Right lobe of liver (tissue), 4 donors: Measurements from ENCODE around the gene EIF4EBP3.

ENCODE experiments used
- CTCF ChIP-seq, 4 donors: fragments of 200-600 bp in 3 of 4; fragments of 450-650 bp in 1 of 4; IDR thresholded peaks; one replicate each; pipeline versions ENCODE4 v1.5.1 to v1.8.0; 2016 to 2022; ENCODE audit warnings: antibody characterized with exemption in 4 of 4, mild to moderate bottlenecking in 2 of 4
- POLR2A ChIP-seq: fragments of 450-650 bp; IDR thresholded peaks from one replicate; pipeline ENCODE4 v1.6.1; 2017; ENCODE audit warnings: antibody characterized with exemption, mild to moderate bottlenecking
- donor health status: DM: no; HTN: no; CAD: no.
- donor health status: DM: no; HTN: no; CAD: no.
- donor health status: DM: no; HTN: yes; CAD: no.

DNA sequence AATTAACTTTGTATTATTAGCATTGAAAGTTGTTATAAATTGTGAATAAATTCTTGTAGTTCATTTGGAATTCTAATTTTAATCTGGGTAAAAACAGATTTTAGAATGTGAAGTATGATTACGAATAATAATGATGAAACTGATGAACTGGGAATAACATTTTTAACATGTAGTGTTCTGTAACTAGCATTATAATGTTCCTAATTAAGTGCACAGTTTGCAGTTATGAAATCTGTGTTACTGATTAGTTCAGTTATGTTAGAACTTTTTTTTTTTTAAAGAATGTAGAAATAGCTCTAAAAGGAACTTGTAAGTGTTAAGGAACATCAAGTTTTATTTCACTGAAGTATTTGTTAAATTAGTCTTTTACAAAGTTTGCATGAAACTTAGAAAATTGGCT lies 48.9 kb upstream of the EIF4EBP3 start:
- no peak for TF ChIP-seq CTCF (IDR thresholded peaks at IDR 0.05)
- no peak for TF ChIP-seq POLR2A
